Right cardiac atrium (tissue), 5 donors: ENCODE data around the gene TTC19. TPM values are rescaled to one million over a fixed set of nuclear protein-coding genes. Genes with fewer than 3 reads are reported as not detected.

ENCODE experiments used
- ATAC-seq, 2 donors: fragments of 200-7000 bp; cut with Tn5 transposase; one replicate each; pipeline versions ENCODE4 v1.8.0 to v1.9.1; 2020; ENCODE audit warnings: moderate library complexity in 2 of 2, mild to moderate bottlenecking in 1 of 2
- DNase-seq, 3 donors: peaks; one replicate each; pipeline ENCODE4 v3.0.0-alpha.2; 2020
- H3K27ac ChIP-seq: one replicate; pipeline ENCODE4 v1.5.1; 2013; ENCODE audit warnings: mild to moderate bottlenecking, low read length, control low read depth, moderate library complexity
- H3K27me3 ChIP-seq: one replicate; pipeline ENCODE4 v1.6.1; 2013; ENCODE audit not compliant: control insufficient read depth, insufficient read depth
- H3K4me1 ChIP-seq: one replicate; pipeline ENCODE4 v1.6.1; 2013; ENCODE audit warnings: low read length; ENCODE audit not compliant: control insufficient read depth, insufficient read depth
- H3K4me3 ChIP-seq: one replicate; pipeline ENCODE4 v1.5.1; 2013; ENCODE audit warnings: low read length, control low read depth
- H3K9me3 ChIP-seq: one replicate; pipeline ENCODE4 v1.6.1; 2013; ENCODE audit warnings: low read length; ENCODE audit not compliant: control insufficient read depth
- WGBS: extraction: QIAGEN DNeasy Blood & Tissue Kit; methylation state at CpG from one replicate; pipeline ENCODE4 v1.1.7; 2013; 5-methylcytosine and 5-hydroxymethylcytosine counted together
- intact Hi-C, 4 donors: fragments of 100-400 bp; cut with DNase I; formaldehyde crosslinking; loops; one replicate each; pipeline versions ENCODE4 v1.11.0 to v1.14.0; 2022 to 2023
- polyA plus RNA-seq: library from polyadenylated mRNA; stranded (reverse); fragments of 200-250 nt; gene quantifications from one replicate; pipeline ENCODE4 v1.2.3, GENCODE V29; 2013
- total RNA-seq, 4 donors: library from RNA; stranded (reverse); fragmentation: NEBNext Ultra II Directional; extraction: Animal tissue kit (Norgen Biotek cat#: 25700); gene quantifications; one replicate each; pipeline ENCODE4 v1.2.1, GENCODE V29; 2021
- donor health status: healthy with polysubstance abuse.
- donor health status: DM: no; HTN: yes; CAD: no.
- donor health status: DM: no; HTN: no; CAD: no.
- donor health status: DM: no; HTN: yes; CAD: no; lungs with severe emphysema.
- donor health status: DM: yes; HTN: yes; CAD: no.

The TTC19 gene
- total and polyA plus RNA-seq, 5 donors = 17.1 to 31.8 (median 26.2) TPM

DNA sequence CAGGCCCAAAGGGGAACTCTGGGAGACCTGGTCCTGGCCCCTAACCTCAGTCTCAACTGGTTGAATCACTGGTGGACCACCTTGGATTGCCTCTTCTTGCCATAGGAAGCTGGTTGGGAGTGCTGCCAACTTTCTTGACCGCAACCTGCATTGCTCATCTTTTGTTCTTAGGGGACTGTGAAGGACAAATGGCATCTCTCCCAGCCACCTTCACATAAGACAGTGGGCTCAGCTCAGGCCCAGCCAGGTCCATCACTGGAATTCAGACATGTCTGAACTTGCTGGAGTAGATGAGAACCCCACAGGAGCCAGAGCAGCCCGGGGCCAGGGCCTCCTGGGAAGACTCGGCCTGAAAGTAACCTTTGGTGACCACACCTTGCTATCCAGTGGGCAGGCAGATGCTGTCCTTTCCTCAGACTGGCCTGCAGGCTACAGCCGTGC, 35.9 kb upstream of the TTC19 start:
- intact Hi-C loops = no loop called here
- no peaks in the 10 kb centered on the region for H3K9me3 ChIP-seq
- H3K4me3 ChIP-seq = no peak overlapping the region
- no peak for DNase-seq
- ATAC-seq = no peak
- 80% methylated on average over 4 of the region's 4 CpGs for WGBS
- H3K27ac ChIP-seq = no peak overlapping the region
- no peaks in the 10 kb centered on the region for H3K27me3 ChIP-seq
- H3K4me1 ChIP-seq = no peaks in the 10 kb centered on the region

DNA sequence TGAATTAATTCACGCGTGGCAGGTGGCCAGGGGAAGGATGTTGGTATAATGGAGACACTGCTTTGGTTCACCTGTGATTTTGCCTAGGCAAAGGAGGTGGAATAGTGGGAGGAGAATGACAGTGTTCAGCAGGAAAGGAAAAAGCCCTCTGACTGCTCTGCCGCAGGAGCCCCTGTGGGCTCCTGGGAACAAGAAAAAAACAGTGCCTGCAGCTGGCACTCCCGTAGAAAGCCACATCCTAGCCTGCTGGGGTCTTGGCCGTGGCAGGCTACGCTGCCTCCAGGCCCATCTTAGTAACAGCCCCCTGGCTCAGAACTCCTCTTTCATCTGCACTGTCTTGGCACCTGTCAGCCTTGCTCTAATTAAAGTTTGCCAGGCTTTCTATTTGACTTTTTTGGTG, 34.1 kb upstream of the TTC19 start:
- WGBS = 77% methylated on average over 6 of the region's 6 CpGs
- Histone ChIP-seq H3K9me3 (no peaks in the 10 kb centered on the region), H3K4me3 (no peak overlapping the region), H3K4me1 (no peaks in the 10 kb centered on the region), H3K27me3 (no peaks in the 10 kb centered on the region), H3K27ac (no peak overlapping the region)
- ATAC-seq = no peak
- DNase-seq = no peak
- intact Hi-C loops = no loop called here

DNA sequence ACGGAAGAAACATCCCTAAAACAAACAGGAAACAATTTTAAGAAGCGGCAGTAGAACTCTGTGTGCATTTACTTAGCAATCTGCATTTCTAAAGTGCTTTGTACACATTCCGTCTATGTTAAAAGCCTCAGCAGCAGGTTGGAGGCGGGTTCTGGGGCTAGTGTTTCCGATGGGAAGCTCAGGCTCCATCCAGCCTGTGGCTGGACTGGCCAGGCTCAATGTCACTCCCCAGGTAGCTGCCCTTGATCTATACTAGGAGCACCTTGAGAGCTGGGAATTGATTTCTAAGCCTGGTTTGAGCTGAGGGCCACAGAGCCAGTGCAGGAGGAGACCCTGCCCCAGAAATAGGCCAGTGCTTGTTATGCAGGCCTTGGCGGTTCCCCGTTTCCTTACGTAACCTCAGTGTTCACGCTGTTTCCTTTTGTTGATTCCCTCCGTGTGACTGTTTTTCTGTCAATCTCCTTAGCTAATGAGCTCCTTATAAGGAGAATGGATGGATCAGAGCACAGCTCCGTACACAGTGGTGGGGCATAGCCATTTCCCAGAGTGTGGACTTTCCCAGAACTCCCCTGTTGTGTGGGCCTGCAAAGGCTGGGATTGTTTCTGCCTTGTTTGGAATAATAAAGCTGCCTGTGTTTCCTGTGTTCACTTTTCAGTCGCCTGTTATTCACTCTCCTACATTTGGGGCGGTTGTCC, 33.3 kb upstream of the TTC19 start:
- ATAC-seq (peak in 1 of 2 donors; percentile 12), DNase-seq (no peak)
- H3K27ac ChIP-seq = peak overlapping the region; percentile 10
- WGBS = 61% methylated on average over 13 of the region's 13 CpGs
- no peaks in the 10 kb centered on the region for H3K27me3 ChIP-seq
- H3K9me3 ChIP-seq = no peaks in the 10 kb centered on the region
- no peaks in the 10 kb centered on the region for H3K4me1 ChIP-seq
- intact Hi-C loops = no loop called here
- H3K4me3 ChIP-seq = no peak overlapping the region

- Histone ChIP-seq H3K4me3 (no peak overlapping the region), H3K4me1 (no peaks in the 10 kb centered on the region), H3K27me3 (no peaks in the 10 kb centered on the region), H3K27ac (no peak overlapping the region), H3K9me3 (no peaks in the 10 kb centered on the region)
- 55% methylated on average over 11 of the region's 11 CpGs for WGBS
- DNase-seq = no peak
- intact Hi-C loops = no loop called here
- peak; percentile 53 to 58 for ATAC-seq
These were observed 32.8 kb upstream of the TTC19 start for GRCh38 chr17:15966879-15967248.

GRCh38 chr17:15967706-15968399, 31.8 kb upstream of the TTC19 start:
- intact Hi-C loops = no loop called here

DNA sequence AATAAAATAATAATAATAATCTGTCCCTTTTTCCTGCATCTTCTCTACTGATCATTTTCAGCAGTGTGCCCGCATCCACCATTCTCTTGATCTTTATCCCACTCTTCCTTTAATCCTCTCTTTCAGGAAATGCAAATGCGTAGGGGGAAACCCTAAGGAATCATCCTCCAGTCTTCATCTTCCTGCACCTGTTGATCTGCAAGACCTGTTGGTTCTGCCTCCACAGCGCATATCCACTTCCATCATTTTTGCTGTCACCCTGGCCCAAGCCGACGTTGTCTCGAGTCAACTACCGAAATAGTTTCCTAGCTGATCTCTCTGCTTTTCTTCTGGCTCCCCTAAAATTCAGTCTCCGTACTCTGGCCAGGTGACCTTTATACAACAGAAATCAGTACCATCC, 30.2 kb upstream of the TTC19 start:
- Histone ChIP-seq H3K27ac (no peak overlapping the region), H3K4me1 (no peaks in the 10 kb centered on the region), H3K4me3 (no peak overlapping the region), H3K9me3 (no peaks in the 10 kb centered on the region), H3K27me3 (no peaks in the 10 kb centered on the region)
- DNase-seq = no peak
- 93% methylated on average over 8 of the region's 8 CpGs for WGBS
- intact Hi-C loops = no loop called here
- ATAC-seq = no peak

More at GRCh38 chr17:15967706-15968399, 31.8 kb upstream of the TTC19 start:
- H3K4me1 ChIP-seq = no peaks in the 10 kb centered on the region
- DNase-seq (no peak), ATAC-seq (no peak)
- no peak overlapping the region for H3K27ac ChIP-seq
- no peaks in the 10 kb centered on the region for H3K27me3 ChIP-seq
- no peaks in the 10 kb centered on the region for H3K9me3 ChIP-seq
- WGBS = 93% methylated on average over 11 of the region's 11 CpGs
- H3K4me3 ChIP-seq = no peak overlapping the region

GRCh38 chr17:15970500-15970899, 29.1 kb upstream of the TTC19 start:
- DNase-seq (no peak), ATAC-seq (no peak)
- H3K9me3 ChIP-seq = no peaks in the 10 kb centered on the region
- intact Hi-C loops = no loop called here
- no peak overlapping the region for H3K4me3 ChIP-seq
- H3K4me1 ChIP-seq = no peaks in the 10 kb centered on the region
- WGBS = 86% methylated on average over 2 of the region's 2 CpGs
- H3K27me3 ChIP-seq = no peaks in the 10 kb centered on the region
- H3K27ac ChIP-seq = no peak overlapping the region

DNA sequence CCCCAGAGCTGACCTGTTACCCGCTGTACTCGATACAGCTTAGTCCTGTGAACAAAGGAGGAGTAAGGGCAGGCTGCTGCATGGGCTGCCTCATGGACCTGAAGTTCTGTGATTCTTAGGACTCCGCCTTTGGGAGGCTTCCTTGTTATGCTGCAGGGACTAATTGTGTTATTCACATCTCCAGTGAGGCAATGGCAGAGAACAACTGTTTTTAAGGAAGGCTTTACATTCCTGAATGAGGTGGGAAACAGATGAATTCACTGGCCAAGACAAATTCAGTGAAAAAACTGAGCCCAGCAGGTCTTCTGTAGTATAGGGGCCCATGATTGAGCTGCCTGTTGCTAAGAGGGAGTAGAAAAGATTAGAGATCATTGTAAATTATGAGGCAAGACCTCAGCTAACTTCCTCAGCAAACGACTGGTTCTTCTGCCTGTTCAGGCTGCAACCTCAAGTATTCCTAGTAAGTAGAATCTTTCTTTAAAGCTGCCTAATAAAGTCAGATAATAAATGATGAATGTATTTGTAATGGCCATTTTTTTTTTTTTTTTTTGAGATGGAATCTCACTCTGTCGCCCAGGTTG, 28.4 kb upstream of the TTC19 start:
- H3K4me1 ChIP-seq = no peaks in the 10 kb centered on the region
- no peak overlapping the region for H3K4me3 ChIP-seq
- intact Hi-C loops = no loop called here
- no peaks in the 10 kb centered on the region for H3K9me3 ChIP-seq
- no peaks in the 10 kb centered on the region for H3K27me3 ChIP-seq
- no peak overlapping the region for H3K27ac ChIP-seq
- no peak for ATAC-seq
- 87% methylated on average over 5 of the region's 5 CpGs for WGBS
- no peak for DNase-seq

DNA sequence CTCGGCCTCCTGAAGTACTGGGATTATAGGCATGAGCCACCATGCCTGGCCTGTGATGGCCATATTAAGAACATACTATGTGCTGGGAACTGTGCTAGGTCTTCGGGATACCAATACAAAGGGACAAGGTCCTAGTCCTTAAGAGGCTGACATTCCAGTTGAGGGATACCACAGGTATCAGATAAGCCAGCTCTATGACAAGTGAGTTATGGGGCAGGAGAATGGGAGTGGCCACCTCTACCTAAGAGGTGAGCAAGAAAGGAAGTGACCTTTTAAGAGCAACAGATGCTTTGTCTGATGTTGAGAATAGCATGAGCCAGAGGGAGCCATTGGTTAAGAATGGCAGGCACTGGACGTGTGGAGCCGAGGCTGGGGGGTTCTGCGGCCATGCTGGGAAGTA, 27.7 kb upstream of the TTC19 start:
- Histone ChIP-seq H3K9me3 (no peaks in the 10 kb centered on the region), H3K27me3 (no peaks in the 10 kb centered on the region), H3K4me1 (no peaks in the 10 kb centered on the region), H3K4me3 (no peak overlapping the region), H3K27ac (no peak overlapping the region)
- 94% methylated on average over 5 of the region's 5 CpGs for WGBS
- intact Hi-C loops = no loop called here
- DNase-seq (no peak), ATAC-seq (no peak)

DNA sequence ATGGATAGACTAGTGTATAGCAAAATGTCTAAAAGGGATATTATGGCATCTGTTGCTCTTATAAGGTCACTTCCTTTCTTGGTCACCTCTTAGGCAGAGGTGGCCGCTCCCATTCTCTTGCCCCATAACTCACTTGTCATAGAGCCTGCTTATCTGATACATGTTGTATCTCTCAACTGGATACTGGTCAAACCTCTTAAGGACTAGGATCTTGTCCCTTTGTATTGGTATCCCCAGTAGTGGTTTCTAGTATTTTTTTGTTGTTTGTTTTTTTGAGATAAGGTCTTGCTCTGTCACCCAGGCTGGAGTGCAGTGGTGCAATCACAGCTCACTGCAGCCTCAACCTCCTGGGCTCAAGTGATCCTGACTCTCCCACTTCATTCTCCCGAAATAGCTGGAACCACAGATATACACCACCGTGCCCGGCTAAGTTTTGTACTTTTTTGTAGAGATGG, 27.1 kb upstream of the TTC19 start:
- ATAC-seq (no peak), DNase-seq (no peak)
- intact Hi-C loops = no loop called here
- Histone ChIP-seq H3K4me3 (no peak overlapping the region), H3K27me3 (no peaks in the 10 kb centered on the region), H3K9me3 (no peaks in the 10 kb centered on the region), H3K27ac (no peak overlapping the region), H3K4me1 (no peaks in the 10 kb centered on the region)
- WGBS = 91% methylated on average over 4 of the region's 4 CpGs

GRCh38 chr17:15973016-15973415, 26.6 kb upstream of the TTC19 start:
- Histone ChIP-seq H3K4me1 (no peaks in the 10 kb centered on the region), H3K27ac (no peak overlapping the region), H3K9me3 (no peaks in the 10 kb centered on the region), H3K27me3 (no peaks in the 10 kb centered on the region), H3K4me3 (no peak overlapping the region)
- intact Hi-C loops = no loop called here
- DNase-seq (no peak), ATAC-seq (no peak)
